BJ (cell line): Measurements from ENCODE around the gene DHX57. TPM values are rescaled to one million over a fixed set of nuclear protein-coding genes. Genes with fewer than 3 reads are reported as not detected.
"Not testable (repeated sequence)": the region's sequence is repeated elsewhere in the genome, so short reads cannot be mapped to it uniquely, and the experiment has no call there.

Source experiments
- CTCF ChIA-PET: fragments of 350-600 bp; formaldehyde crosslinking; extraction: SDS; loops from one replicate; lab custom pipeline; 2021; ENCODE audit warnings: antibody characterized with exemption, inconsistent platforms; lab: Yijun Ruan, JAX
- POLR2A ChIA-PET: fragments of 300-600 bp; sonication (Branson Sonifier 250); formaldehyde crosslinking; extraction: SDS; loops from one replicate; lab custom pipeline; 2021; ENCODE audit warnings: antibody characterized with exemption; lab: Charles Lee
- DNase-seq: peaks from one replicate; pipeline ENCODE4 v3.0.0-alpha.2; 2011; ENCODE audit warnings: low read depth
- H3K27me3 ChIP-seq: 2 replicates; pipeline ENCODE4 v1.6.0; 2011; ENCODE audit warnings: low read length; ENCODE audit not compliant: control insufficient read depth, insufficient read depth
- H3K36me3 ChIP-seq: 2 replicates; pipeline ENCODE4 v1.5.1; 2011; ENCODE audit warnings: low read length; ENCODE audit not compliant: control insufficient read depth, insufficient read depth
- H3K4me3 ChIP-seq: 2 replicates; pipeline ENCODE4 v1.5.1; 2011; ENCODE audit warnings: low read depth, mild to moderate bottlenecking, control low read depth, low read length
- polyA plus RNA-seq: library from polyadenylated mRNA; depleted of rRNA; stranded (reverse); fragments of >200 nt; gene quantifications from 2 replicates; pipeline ENCODE4 v1.2.3, GENCODE V29; 2011
- TF ChIP-seq, protein P1 (sequence below): IDR thresholded peaks from 2 replicates; pipeline ENCODE4 v1.5.1; 2011; ENCODE audit warnings: low read depth, mild to moderate bottlenecking, control low read depth, inconsistent platforms, low read length, moderate library complexity; ENCODE audit not compliant: insufficient read depth

Gene DHX57
- polyA plus RNA-seq, 1 experiment = 10.0 TPM

DNA sequence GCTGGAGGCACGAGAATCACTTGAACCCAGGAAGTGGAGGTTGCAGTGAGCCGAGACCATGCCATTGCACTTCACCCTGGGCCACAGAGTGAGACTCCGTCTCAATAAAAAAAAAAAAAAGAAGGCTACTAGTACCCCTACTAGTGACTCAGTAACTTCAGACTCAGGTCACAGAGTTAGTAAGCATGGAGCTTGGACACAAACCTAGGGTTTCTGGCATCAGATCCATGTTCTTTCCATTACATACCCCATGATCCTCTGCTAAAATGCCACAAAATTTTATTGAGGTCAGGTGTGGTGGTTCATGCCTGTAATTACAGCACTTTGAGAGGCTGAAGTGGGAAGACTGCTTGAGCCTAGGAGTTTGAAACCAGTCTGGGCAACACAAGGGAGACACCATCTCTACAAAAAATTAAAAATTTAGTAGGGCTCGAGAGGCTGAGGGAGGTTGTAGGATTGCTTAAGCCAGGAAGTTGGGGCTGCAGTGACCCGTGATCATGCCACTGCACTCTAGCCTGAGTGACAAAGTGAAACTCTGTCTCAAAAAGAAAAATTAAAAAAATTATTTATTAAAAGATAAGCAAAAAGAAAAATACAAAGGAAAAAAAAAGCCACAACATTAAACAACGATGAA is 45.1 kb downstream of the DHX57 start:
- ChIA-PET POLR2A (no interaction called here), CTCF (no interaction called here)
- H3K36me3 ChIP-seq = peaks cover under 1% of the 10 kb centered on the region; the same call in 1 of the 2 replicates
- no peak overlapping the region for H3K4me3 ChIP-seq
- TF ChIP-seq, protein P1, sequence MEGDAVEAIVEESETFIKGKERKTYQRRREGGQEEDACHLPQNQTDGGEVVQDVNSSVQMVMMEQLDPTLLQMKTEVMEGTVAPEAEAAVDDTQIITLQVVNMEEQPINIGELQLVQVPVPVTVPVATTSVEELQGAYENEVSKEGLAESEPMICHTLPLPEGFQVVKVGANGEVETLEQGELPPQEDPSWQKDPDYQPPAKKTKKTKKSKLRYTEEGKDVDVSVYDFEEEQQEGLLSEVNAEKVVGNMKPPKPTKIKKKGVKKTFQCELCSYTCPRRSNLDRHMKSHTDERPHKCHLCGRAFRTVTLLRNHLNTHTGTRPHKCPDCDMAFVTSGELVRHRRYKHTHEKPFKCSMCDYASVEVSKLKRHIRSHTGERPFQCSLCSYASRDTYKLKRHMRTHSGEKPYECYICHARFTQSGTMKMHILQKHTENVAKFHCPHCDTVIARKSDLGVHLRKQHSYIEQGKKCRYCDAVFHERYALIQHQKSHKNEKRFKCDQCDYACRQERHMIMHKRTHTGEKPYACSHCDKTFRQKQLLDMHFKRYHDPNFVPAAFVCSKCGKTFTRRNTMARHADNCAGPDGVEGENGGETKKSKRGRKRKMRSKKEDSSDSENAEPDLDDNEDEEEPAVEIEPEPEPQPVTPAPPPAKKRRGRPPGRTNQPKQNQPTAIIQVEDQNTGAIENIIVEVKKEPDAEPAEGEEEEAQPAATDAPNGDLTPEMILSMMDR = no peak
- DNase-seq = no peak
- no peaks in the 10 kb centered on the region for H3K27me3 ChIP-seq

DNA sequence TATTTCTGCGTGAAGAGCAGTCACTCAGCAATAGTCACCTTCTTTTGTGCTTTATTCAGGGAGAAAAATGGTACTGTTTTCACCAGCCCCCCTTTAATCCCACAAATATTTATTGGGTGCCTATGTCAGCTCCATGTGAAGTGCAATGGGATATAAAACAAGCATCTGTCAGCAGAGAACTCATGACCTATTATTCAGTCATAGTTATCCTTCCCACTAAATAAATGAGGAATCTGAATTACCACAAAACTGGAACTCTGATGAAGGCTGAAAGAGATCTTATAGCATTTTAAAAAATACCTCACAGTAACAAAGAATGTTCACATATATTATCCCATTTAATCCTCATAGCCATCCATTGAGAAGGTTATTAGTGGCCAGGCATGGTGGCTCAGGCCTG is 45.8 kb downstream of the DHX57 start:
- Histone ChIP-seq H3K4me3 (no peak overlapping the region), H3K36me3 (peaks cover 2% of the 10 kb centered on the region; the same call in 1 of the 2 replicates), H3K27me3 (no peaks in the 10 kb centered on the region)
- CTCF ChIA-PET = no interaction called here
- DNase-seq = peak; percentile 32
- POLR2A ChIA-PET = no interaction called here
- TF ChIP-seq, protein P1 = no peak

DNA sequence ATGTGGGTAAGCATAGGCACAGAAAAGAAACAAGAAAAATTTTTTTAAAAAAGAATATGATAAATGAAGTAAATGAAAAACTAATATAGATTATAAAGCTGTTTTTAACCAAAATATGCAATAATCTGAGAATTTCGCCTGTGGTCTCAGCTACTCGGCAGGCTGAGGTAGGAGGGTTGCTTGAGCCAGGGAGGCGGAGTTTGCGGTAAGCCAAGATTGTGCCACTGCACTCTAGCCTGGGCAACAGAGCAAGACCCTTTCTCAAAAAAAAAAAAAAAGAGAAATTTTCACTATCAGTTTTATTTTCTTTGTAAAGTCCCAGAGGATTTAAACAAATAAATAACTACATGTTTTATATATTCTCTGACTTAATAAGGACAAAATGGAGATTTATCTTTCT is 47.3 kb downstream of the DHX57 start:
- POLR2A ChIA-PET = no interaction called here
- DNase-seq = no peak
- TF ChIP-seq, protein P1 = no peak
- Histone ChIP-seq H3K4me3 (no peak overlapping the region), H3K27me3 (no peaks in the 10 kb centered on the region), H3K36me3 (peaks cover 2% of the 10 kb centered on the region; the same call in 1 of the 2 replicates)
- CTCF ChIA-PET = interaction anchor here (0.6 to 1.1 kb wide), 2 partner anchors 130 to 399 kb away, joined by 3 read pairs; no protein-coding TSS in a partner anchor

DNA sequence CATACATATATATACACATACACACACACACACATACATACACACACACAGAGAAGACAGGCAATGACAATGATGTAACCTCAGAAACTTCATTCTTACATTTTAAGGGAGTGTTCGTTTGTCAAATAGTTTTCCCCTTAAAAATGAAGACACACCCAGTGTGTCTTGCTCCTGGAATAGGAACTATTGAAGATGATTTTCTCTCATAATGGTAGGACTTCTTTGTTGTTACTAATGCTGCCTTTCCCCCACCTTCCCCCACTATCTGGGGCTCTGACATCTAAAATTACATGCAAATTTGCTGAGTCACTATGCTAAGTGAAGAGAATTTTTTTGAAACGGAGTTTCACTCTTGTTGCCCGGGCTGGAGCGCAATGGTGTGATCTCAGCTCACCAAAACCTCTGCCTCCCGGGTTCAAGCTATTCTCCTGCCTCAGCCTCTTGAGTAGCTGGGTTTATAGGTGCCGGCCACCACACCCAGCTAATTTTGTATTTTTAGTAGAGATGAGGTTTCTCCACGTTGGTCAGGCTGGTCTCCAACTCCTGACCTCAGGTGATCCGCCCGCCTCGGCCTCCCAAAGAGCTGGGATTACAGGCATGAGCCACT is 48.1 kb downstream of the DHX57 start:
- H3K36me3 ChIP-seq, POLR2A ChIA-PET, H3K27me3 ChIP-seq, H3K4me3 ChIP-seq: not testable (repeated sequence)
- CTCF ChIA-PET = interaction anchor here (1.1 kb wide), 1 partner anchor 131 kb away, joined by 3 read pairs; no protein-coding TSS in a partner anchor
- peak; percentile 44 for DNase-seq

DNA sequence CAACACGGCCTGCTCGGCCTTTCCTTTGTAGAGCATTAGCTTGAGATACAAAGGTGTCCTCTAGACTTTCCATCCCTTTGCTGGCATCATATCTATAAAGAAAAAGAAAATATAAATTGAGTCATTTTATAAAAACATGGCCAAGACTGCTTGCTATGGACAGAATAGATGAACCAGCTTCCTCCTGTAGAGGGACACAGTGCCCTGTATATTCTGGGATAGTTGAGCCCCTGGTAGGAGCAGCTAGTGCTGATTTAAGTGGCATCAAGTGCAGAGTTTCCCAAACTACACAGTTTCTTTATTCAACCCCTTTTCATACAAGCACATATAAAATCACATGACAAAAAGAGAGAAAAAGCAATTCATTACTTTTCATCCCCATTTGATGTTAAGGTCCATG is 49.8 kb downstream of the DHX57 start:
- POLR2A ChIA-PET = no interaction called here
- H3K36me3 ChIP-seq = 0 out of 2 replicates have a peak, but pooled peaks cover 2% of the 10 kb centered on the region

More for the DNA sequence above, 49.8 kb downstream of the DHX57 start:
- Histone ChIP-seq H3K27me3 (no peaks in the 10 kb centered on the region), H3K4me3 (no peak overlapping the region)
- no peak for DNase-seq
- CTCF ChIA-PET = interaction anchor here (0.9 kb wide), 1 partner anchor 9 kb away, joined by 3 read pairs; no protein-coding TSS in a partner anchor
- TF ChIP-seq, protein P1 = no peak
